Activated naive CD8-positive, alpha-beta T cell treated with anti-CD3 and anti-CD28 coated beads for 36 hours (primary cell): ENCODE results near the gene PLPP7. TPM values are rescaled to one million over a fixed set of nuclear protein-coding genes. Genes with fewer than 3 reads are reported as not detected.
A peak's percentile ranks its signal among the peaks of the same experiment; 100 is the strongest.
"Not testable (repeated sequence)": the region's sequence is repeated elsewhere in the genome, so short reads cannot be mapped to it uniquely, and the experiment has no call there.

Source experiments
- DNase-seq: peaks from one replicate; pipeline ENCODE4 v3.0.0; 2021
- H3K27ac Mint-ChIP-seq: one replicate; pipeline ENCODE4 v1.8.0; 2022; ENCODE audit warnings: mild to moderate bottlenecking, moderate library complexity, mixed read lengths
- H3K27me3 Mint-ChIP-seq: one replicate; pipeline ENCODE4 v1.8.0; 2022; ENCODE audit warnings: mild to moderate bottlenecking, mixed read lengths
- H3K36me3 Mint-ChIP-seq: one replicate; pipeline ENCODE4 v1.8.0; 2021; ENCODE audit warnings: mild to moderate bottlenecking, mixed read lengths
- H3K4me1 Mint-ChIP-seq: one replicate; pipeline ENCODE4 v1.8.0; 2021; ENCODE audit warnings: mixed read lengths
- H3K4me3 Mint-ChIP-seq: one replicate; pipeline ENCODE4 v1.8.0; 2022; ENCODE audit warnings: mild to moderate bottlenecking, moderate library complexity, mixed read lengths
- H3K9me3 Mint-ChIP-seq: one replicate; pipeline ENCODE4 v1.8.0; 2022; ENCODE audit warnings: mixed read lengths
- total RNA-seq, 2 experiments: library from RNA; stranded (reverse); gene quantifications; one replicate each; pipeline ENCODE4 v1.2.3, GENCODE V29; 2021

PLPP7 gene
- total RNA-seq, 2 experiments from 2014 or later, result 0.35 to 0.42 TPM

DNA sequence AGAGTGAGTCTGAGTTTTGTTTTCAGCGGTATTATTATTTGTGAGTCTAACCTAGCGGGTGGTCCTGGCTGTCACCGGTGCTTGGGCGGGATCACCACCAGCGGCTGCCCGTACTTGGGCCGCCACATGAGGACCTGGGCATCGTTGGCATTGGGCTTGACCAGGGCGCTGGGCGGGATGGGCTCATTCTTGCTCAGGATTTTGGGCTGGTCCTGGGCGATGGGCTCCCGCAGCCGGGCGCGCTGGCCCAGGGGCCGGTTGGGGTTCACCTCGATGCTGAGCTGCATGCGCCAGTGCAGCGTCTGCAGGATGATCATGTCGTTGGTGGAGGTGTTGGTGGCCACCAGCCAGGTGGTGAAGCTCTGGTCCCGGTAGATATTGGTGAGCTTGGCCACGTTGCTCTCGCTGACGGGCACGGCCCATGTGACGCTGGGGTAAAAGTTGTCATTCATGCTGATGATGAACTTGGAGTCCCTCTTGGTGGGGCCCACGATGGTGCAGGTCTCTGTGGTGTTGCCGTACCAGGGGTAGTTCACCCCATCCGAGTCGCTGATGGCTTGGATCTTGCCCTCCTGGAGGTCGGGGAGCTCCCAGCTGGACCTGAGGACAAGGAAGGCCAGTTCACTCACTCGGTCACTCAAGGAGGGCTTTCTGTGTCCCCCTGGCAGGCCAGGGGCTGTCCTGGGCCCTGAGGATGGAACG is 28.6 kb upstream of the PLPP7 start:
- H3K36me3 Mint-ChIP-seq, result peaks cover 30% of the 10 kb centered on the region
- no peak for DNase-seq
- H3K27me3 Mint-ChIP-seq, result no peaks in the 10 kb centered on the region
- H3K9me3 Mint-ChIP-seq, result no peaks in the 10 kb centered on the region
- peaks cover 70% of the 10 kb centered on the region for H3K4me1 Mint-ChIP-seq
- H3K27ac Mint-ChIP-seq, result peak overlapping the region; percentile 61
- H3K4me3 Mint-ChIP-seq, result no peak overlapping the region

GRCh38 chr9:131262327-131263032 is 27.0 kb upstream of the PLPP7 start:
- Mint-ChIP-seq H3K36me3 (peaks cover 40% of the 10 kb centered on the region), H3K4me3 (peak overlapping the region; percentile 26), H3K27me3 (no peaks in the 10 kb centered on the region), H3K4me1 (peaks cover 73% of the 10 kb centered on the region), H3K27ac (peak overlapping the region; percentile 71), H3K9me3 (no peaks in the 10 kb centered on the region)
- DNase-seq, result no peak

- Mint-ChIP-seq H3K36me3 (peaks cover 40% of the 10 kb centered on the region), H3K4me1 (peaks cover 73% of the 10 kb centered on the region), H3K27ac (peak overlapping the region; percentile 71), H3K4me3 (peak overlapping the region; percentile 26)
- not testable (repeated sequence) for H3K9me3 Mint-ChIP-seq, H3K27me3 Mint-ChIP-seq, DNase-seq
Observed at GRCh38 chr9:131263033-131263343, 26.5 kb upstream of the PLPP7 start.

GRCh38 chr9:131263701-131264100 is 25.8 kb upstream of the PLPP7 start:
- H3K27ac Mint-ChIP-seq, result peak overlapping the region; percentile 95
- H3K4me3 Mint-ChIP-seq, result peak overlapping the region; percentile 86
- DNase-seq, result no peak
- H3K4me1 Mint-ChIP-seq, result peaks cover 77% of the 10 kb centered on the region
- H3K36me3 Mint-ChIP-seq, result peaks cover 43% of the 10 kb centered on the region
- H3K9me3 Mint-ChIP-seq, result no peaks in the 10 kb centered on the region
- H3K27me3 Mint-ChIP-seq, result no peaks in the 10 kb centered on the region

- H3K4me1 Mint-ChIP-seq, result peaks cover 79% of the 10 kb centered on the region
- peaks cover 45% of the 10 kb centered on the region for H3K36me3 Mint-ChIP-seq
- no peaks in the 10 kb centered on the region for H3K27me3 Mint-ChIP-seq
- H3K27ac Mint-ChIP-seq, result peak overlapping the region; percentile 95
- no peaks in the 10 kb centered on the region for H3K9me3 Mint-ChIP-seq
- peak overlapping the region; percentile 86 for H3K4me3 Mint-ChIP-seq
- DNase-seq, result peak; percentile 40
Observed at GRCh38 chr9:131264231-131264630, 25.3 kb upstream of the PLPP7 start.

- Mint-ChIP-seq H3K4me3 (peak overlapping the region; percentile 86), H3K27me3 (no peaks in the 10 kb centered on the region), H3K36me3 (peaks cover 48% of the 10 kb centered on the region), H3K4me1 (peaks cover 87% of the 10 kb centered on the region), H3K27ac (peak overlapping the region; percentile 95), H3K9me3 (no peaks in the 10 kb centered on the region)
- DNase-seq, result peak; percentile 63
Observed at GRCh38 chr9:131266266-131267229, 23.0 kb upstream of the PLPP7 start.

DNA sequence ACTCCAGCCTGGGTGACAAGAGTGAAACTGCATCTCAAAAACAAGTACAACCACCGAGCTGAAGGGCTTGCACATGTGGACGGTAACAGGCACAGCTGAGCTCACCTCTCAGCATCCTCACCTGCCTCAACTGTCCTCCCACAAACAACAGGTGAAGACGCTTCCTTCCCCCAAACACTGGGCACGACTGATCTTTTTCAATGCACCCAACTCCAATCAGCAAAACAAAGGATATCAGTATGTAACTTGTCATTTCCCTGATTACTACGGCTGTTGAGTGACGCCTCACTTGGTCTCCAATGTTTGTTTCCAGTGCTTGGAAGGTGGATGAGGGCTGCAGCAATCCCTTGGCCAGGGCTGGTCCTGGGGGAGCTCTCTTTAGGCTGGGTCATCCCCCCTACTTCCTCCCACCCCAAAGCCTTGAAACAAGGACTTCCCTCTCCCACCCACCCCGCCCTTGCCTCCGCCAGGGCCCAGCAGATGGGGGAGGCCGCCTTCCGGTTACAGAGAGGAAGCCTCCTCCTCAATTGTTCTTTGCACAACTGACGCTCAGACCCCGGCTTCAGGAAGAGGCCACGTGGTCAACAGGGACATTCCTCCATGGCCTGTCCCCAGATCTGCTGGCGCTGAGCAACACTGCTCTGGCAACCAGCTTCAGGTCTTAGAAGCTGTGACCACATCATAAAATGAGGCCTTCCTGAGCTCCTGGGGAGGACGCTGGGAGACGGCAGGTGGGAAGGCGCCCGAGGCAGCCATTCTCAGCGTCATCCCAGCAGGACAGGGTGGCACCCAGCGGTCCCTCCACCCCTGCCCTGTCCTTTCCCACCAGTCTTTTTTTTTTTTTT is 19.1 kb upstream of the PLPP7 start:
- Mint-ChIP-seq H3K27me3 (no peaks in the 10 kb centered on the region), H3K4me1 (peaks cover 67% of the 10 kb centered on the region), H3K36me3 (peaks cover 57% of the 10 kb centered on the region), H3K27ac (peak overlapping the region; percentile 95), H3K9me3 (no peaks in the 10 kb centered on the region), H3K4me3 (peak overlapping the region; percentile 98)
- peak; percentile 67 for DNase-seq

DNA sequence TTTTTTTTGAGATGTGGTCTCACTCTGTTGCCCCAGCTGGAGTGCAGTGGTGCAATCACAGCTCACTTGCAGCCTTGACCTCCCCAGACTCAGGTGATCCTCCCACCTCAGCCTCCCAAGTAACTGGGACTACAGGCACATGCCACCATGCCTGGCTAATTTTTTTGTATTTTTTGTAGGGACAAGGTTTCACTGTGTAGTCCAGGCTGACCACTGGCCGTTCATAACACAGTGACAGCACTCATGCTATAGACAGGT is 18.6 kb upstream of the PLPP7 start:
- Mint-ChIP-seq H3K4me1 (peaks cover 61% of the 10 kb centered on the region), H3K4me3 (peak overlapping the region; percentile 98), H3K27ac (peak overlapping the region; percentile 95), H3K36me3 (peaks cover 61% of the 10 kb centered on the region)
- DNase-seq, H3K9me3 Mint-ChIP-seq, H3K27me3 Mint-ChIP-seq: not testable (repeated sequence)

DNA sequence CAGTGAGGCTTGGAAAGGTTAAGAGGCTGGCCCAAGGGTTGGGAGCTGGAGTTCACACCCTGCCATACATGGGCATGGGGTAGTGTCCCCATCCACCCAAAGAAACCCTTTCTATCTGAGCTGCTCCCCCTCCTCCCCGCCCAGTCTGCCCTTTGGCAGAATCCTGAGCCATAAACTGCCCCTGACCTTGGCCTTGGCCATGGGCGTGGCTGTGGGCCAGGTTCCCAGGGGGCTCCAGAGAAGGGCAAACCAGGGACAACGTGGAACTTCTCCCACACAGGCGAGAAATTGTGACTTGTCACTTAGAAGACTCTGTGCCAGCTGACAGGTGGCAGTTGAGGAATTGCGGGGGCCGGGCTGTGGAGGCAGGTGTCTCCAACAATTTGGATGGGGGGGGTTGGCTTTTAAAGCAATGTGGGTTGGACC is 18.0 kb upstream of the PLPP7 start:
- no peak for DNase-seq
- Mint-ChIP-seq H3K4me3 (peak overlapping the region; percentile 98), H3K27me3 (no peaks in the 10 kb centered on the region), H3K9me3 (no peaks in the 10 kb centered on the region), H3K27ac (peak overlapping the region; percentile 95), H3K4me1 (peaks cover 56% of the 10 kb centered on the region), H3K36me3 (peaks cover 59% of the 10 kb centered on the region)

DNA sequence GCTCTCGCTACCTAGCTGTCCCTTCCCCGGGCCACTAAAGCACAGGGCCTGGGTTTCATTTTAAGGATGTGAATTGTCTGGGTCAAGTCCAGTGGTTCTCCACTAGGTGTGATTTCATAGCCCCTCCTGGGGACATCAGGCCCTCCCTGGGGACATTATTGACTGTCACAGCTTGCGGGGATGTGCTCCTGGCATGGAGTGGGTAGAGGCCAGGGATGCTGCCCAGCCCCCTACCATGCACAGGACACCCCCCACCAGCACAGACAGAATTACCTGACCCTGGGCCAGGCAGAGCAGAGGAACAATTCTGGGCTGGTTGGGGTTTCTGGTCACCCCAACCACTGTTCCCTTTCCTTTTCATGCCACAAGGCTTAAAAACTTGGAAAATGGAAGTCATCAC is 17.3 kb upstream of the PLPP7 start:
- Mint-ChIP-seq H3K9me3 (no peaks in the 10 kb centered on the region), H3K27me3 (no peaks in the 10 kb centered on the region), H3K36me3 (peaks cover 56% of the 10 kb centered on the region), H3K4me1 (peaks cover 50% of the 10 kb centered on the region), H3K4me3 (peak overlapping the region; percentile 98), H3K27ac (peak overlapping the region; percentile 95)
- DNase-seq, result no peak

GRCh38 chr9:131273146-131273855 is 16.2 kb upstream of the PLPP7 start:
- Mint-ChIP-seq H3K9me3 (no peaks in the 10 kb centered on the region), H3K4me1 (peaks cover 45% of the 10 kb centered on the region), H3K27ac (peak overlapping the region; percentile 95), H3K4me3 (peak overlapping the region; percentile 98), H3K27me3 (no peaks in the 10 kb centered on the region), H3K36me3 (peaks cover 56% of the 10 kb centered on the region)
- DNase-seq, result peak; percentile 46

- DNase-seq, result no peak
- Mint-ChIP-seq H3K27me3 (no peaks in the 10 kb centered on the region), H3K36me3 (peaks cover 53% of the 10 kb centered on the region), H3K4me3 (peak overlapping the region; percentile 98), H3K27ac (peak overlapping the region; percentile 95), H3K4me1 (peaks cover 46% of the 10 kb centered on the region), H3K9me3 (no peaks in the 10 kb centered on the region)
Observed at GRCh38 chr9:131273856-131274673, 15.5 kb upstream of the PLPP7 start.

DNA sequence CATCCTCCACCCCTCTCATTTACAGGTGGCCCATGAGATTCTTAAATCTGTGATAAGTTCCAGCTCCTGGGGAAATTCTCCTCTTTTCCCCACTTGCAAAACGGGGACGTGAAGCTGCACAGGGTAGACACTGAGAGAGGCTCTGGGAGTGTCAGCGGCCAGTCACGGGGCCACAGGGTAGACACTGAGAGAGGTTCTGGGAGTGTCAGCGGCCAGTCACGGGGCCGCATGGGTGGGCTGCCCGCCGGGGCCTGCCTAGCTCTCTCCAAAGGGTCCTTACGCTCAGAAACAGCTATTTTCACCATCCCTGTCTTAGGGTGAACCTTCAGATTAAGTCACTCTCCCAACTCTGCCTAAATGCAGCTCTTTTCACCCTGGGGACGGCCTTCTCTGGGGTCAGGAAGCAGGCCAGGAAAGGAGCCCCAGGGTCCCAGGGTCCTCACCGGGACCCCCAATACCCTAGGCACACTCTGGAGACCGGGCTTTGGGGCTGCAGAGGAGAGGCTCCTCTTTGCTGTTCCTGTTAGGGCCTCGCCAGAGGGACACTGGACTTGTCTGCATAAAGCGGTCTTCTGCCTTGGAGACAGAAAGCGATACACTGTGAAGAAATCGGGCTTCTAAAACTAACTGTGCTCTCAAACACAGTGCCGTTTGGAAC is 14.7 kb upstream of the PLPP7 start:
- peaks cover 39% of the 10 kb centered on the region for H3K4me1 Mint-ChIP-seq
- H3K27ac Mint-ChIP-seq, result peak overlapping the region; percentile 95
- H3K27me3 Mint-ChIP-seq, result no peaks in the 10 kb centered on the region
- peaks cover 46% of the 10 kb centered on the region for H3K36me3 Mint-ChIP-seq
- peak overlapping the region; percentile 98 for H3K4me3 Mint-ChIP-seq
- DNase-seq, result peak; percentile 36
- H3K9me3 Mint-ChIP-seq, result no peaks in the 10 kb centered on the region
